K562 (cell line): ENCODE data around the gene FN3K. TPM values are rescaled to one million over a fixed set of nuclear protein-coding genes. Genes with fewer than 3 reads are reported as not detected.

ENCODE experiments used
- ASH1L ChIP-seq: fragments of 450-650 bp; IDR thresholded peaks from 2 replicates; pipeline ENCODE4 v1.6.1; 2018; ENCODE audit warnings: borderline replicate concordance, mild to moderate bottlenecking, low read depth; ENCODE audit not compliant: partially characterized antibody
- BHLHE40 ChIP-seq: IDR thresholded peaks from 2 replicates; pipeline ENCODE4 v1.6.1; 2011; ENCODE audit warnings: low read length, improper control_type of control experiment
- CCAR2 ChIP-seq: fragments of 200-400 bp; formaldehyde crosslinking; IDR thresholded peaks from 2 replicates; pipeline ENCODE4 v1.6.1; 2017; ENCODE audit warnings: mild to moderate bottlenecking, low read depth, low read length
- HDAC1 ChIP-seq, 2 experiments: fragments of 450-650 bp; IDR thresholded peaks; 2 replicates each; pipeline ENCODE4 v1.6.1; 2016 to 2017; ENCODE audit warnings: inconsistent platforms in 1 of 2, mild to moderate bottlenecking in 1 of 2, moderate library complexity in 1 of 2
- MBD1 ChIP-seq: fragments of 250-450 bp; sonication (Bioruptor Pico); IDR thresholded peaks from 2 replicates; pipeline ENCODE4 v1.8.0; 2022; ENCODE audit warnings: inconsistent platforms
- MECOM ChIP-seq: fragments of 250-450 bp; sonication (Bioruptor Pico); IDR thresholded peaks from 2 replicates; pipeline ENCODE4 v1.8.0; 2022; ENCODE audit warnings: inconsistent platforms
- PHF21A ChIP-seq: fragments of 450-650 bp; IDR thresholded peaks from 2 replicates; pipeline ENCODE4 v1.6.1; 2017; ENCODE audit warnings: low read depth, borderline replicate concordance
- RBBP5 ChIP-seq: fragments of 200-600 bp; sonication (generic); IDR thresholded peaks from 2 replicates; pipeline ENCODE4 v1.6.1; 2012; ENCODE audit warnings: borderline replicate concordance, mild to moderate bottlenecking, low read length, control low read depth, inconsistent platforms; ENCODE audit not compliant: insufficient read depth, poor library complexity, severe bottlenecking
- RREB1 ChIP-seq: fragments of 250-450 bp; sonication (Bioruptor Pico); IDR thresholded peaks from 2 replicates; pipeline ENCODE4 v1.4.0; 2020
- TAF7 ChIP-seq: fragments of 450-650 bp; IDR thresholded peaks from 2 replicates; pipeline ENCODE4 v1.6.1; 2016; ENCODE audit warnings: missing genetic modification characterization, missing compliant biosample characterization
- TEAD1 ChIP-seq, 2 experiments: fragments of 450-650 bp in 1 of 2; sonication (generic) in 1 of 2; formaldehyde crosslinking; IDR thresholded peaks; 2 replicates each; pipeline versions ENCODE4 v1.4.0 to v1.8.0; 2020 to 2022; ENCODE audit warnings: mild to moderate bottlenecking in 2 of 2, missing genetic modification reagents in 1 of 2
- ZNF609 ChIP-seq: sonication (generic); formaldehyde crosslinking; IDR thresholded peaks from 2 replicates; pipeline ENCODE4 v1.8.1; 2023; ENCODE audit warnings: missing genetic modification reagents, mild to moderate bottlenecking, borderline replicate concordance
- ZNF764 ChIP-seq: fragments of 250-450 bp; sonication (Bioruptor Pico); IDR thresholded peaks from 2 replicates; pipeline ENCODE4 v1.4.0; 2020; ENCODE audit warnings: low read depth, mild to moderate bottlenecking, moderate library complexity
- polyA plus RNA-seq, 8 experiments: library from polyadenylated mRNA; depleted of rRNA in 4 of 8; stranded (reverse) in 5 of 8; unstranded in 3 of 8; fragments of >200 nt; fragmentation: Nextera tagmentation in 2 of 8; fragmentation: Illumina TruSeq in 1 of 8; extraction: Ambion mirVana in 2 of 8; extraction: Trizol in 1 of 8; gene quantifications; 2 replicates each; pipeline versions ENCODE4 v1.2.1 to v1.2.3, GENCODE V29; 2011 to 2014; ENCODE audit warnings: inconsistent platforms in 1 of 8, missing spikeins in 1 of 8
- total RNA-seq, 7 experiments: library from RNA; depleted of rRNA in 6 of 7; stranded (reverse); fragments of >200 nt in 6 of 7; fragmentation: Illumina TruSeq in 2 of 7; extraction: Trizol in 2 of 7; gene quantifications; 2 replicates each; pipeline versions ENCODE4 v1.2.1 to v1.2.3, GENCODE V29; 2011 to 2021; ENCODE audit warnings: low replicate concordance in 1 of 7

FN3K gene
- total and polyA plus RNA-seq, 9 of the 15 experiments (the other 6 are each of a cell fraction or from before 2014, with no cell fraction given) = 0.08 to 22.7 (median 3.8) TPM

GRCh38 chr17:82752371-82753200 lies 17.2 kb downstream of the FN3K start (continued):
- no peak for TF ChIP-seq MBD1
- TF ChIP-seq TEAD1 (CRISPR knock-in tag; IDR thresholded peaks at IDR 0.05) = no peak
- TF ChIP-seq ZNF609 (CRISPR knock-in tag) = no peak
- TF ChIP-seq HDAC1 (IDR thresholded peaks at IDR 0.05) = peak in 1 of 2 experiments; percentile 53; a peak in 2 of 4 replicates
- no peak for TF ChIP-seq ZNF764
- no peak for TF ChIP-seq PHF21A
- TF ChIP-seq MECOM (CRISPR knock-in tag) = no peak
- TF ChIP-seq RREB1 (CRISPR knock-in tag) = no peak
- no peak for TF ChIP-seq ASH1L
- TF ChIP-seq TAF7 (tag) = no peak
- TF ChIP-seq BHLHE40 = no peak
- TF ChIP-seq CCAR2 = no peak
- TF ChIP-seq RBBP5 = peak; percentile 85
